G401.6 (cell line): ENCODE measurements around the gene RIN3.

ENCODE experiments used
- FAIRE-seq: peaks from 2 replicates; lab custom pipeline; 2012; peaks lifted over from hg19 to GRCh38; lab: Jason Lieb, UNC

The RIN3 gene

GRCh38 chr14:92511453-92512238 lies 1.9 kb upstream of the RIN3 start:
- no peak for FAIRE-seq

GRCh38 chr14:92512807-92513203 lies 776 bp upstream of the RIN3 start:
- FAIRE-seq, result no peak

GRCh38 chr14:92513966-92514843 lies 624 bp downstream of the RIN3 start:
- FAIRE-seq, result no peak

- no peak for FAIRE-seq
These were observed 1.4 kb downstream of the RIN3 start for GRCh38 chr14:92514844-92515514.

- FAIRE-seq, result no peak
These were observed 2.2 kb downstream of the RIN3 start for GRCh38 chr14:92515546-92516343.

GRCh38 chr14:92516344-92516965 lies 2.9 kb downstream of the RIN3 start:
- FAIRE-seq, result no peak

- FAIRE-seq, result no peak
These were observed 3.5 kb downstream of the RIN3 start for GRCh38 chr14:92516966-92517506.

- FAIRE-seq, result no peak
These were observed 4.2 kb downstream of the RIN3 start for GRCh38 chr14:92517761-92518160.

GRCh38 chr14:92519246-92520101 lies 5.9 kb downstream of the RIN3 start:
- FAIRE-seq, result no peak

GRCh38 chr14:92520102-92521057 lies 6.8 kb downstream of the RIN3 start:
- no peak for FAIRE-seq

GRCh38 chr14:92521058-92521415 lies 7.5 kb downstream of the RIN3 start:
- no peak for FAIRE-seq

GRCh38 chr14:92523752-92524151 lies 10.2 kb downstream of the RIN3 start:
- no peak for FAIRE-seq

GRCh38 chr14:92524602-92525185 lies 11.1 kb downstream of the RIN3 start:
- no peak for FAIRE-seq

GRCh38 chr14:92525322-92526095 lies 11.9 kb downstream of the RIN3 start:
- no peak for FAIRE-seq

GRCh38 chr14:92527721-92528120 lies 14.1 kb downstream of the RIN3 start:
- FAIRE-seq, result no peak

- no peak for FAIRE-seq
These were observed 15.0 kb downstream of the RIN3 start for GRCh38 chr14:92528486-92529100.

- FAIRE-seq, result no peak
These were observed 16.3 kb downstream of the RIN3 start for GRCh38 chr14:92529903-92530302.
